ENCODE data around the gene GDPD3. TPM values are rescaled to one million over a fixed set of nuclear protein-coding genes. Genes with fewer than 3 reads are reported as not detected.

The GDPD3 gene
- total and polyA plus RNA-seq, 2 of the 13 experiments (the other 11 are each of a cell fraction or from before 2014, with no cell fraction given) = 18.7 to 20.6 TPM

GRCh38 chr16:30075503-30076275, 37.6 kb downstream of the GDPD3 start, which contains the start of gene PPP4C (continued):
- TF ChIP-seq TERF1 (CRISPR knock-in tag; IDR thresholded peaks at IDR 0.05) = no peak
- TF ChIP-seq SP140L (CRISPR knock-in tag; IDR thresholded peaks at IDR 0.05; ENCODE audit: borderline replicate concordance) = no peak
- TF ChIP-seq KAT2B (IDR thresholded peaks at IDR 0.05; ENCODE audit: borderline replicate concordance, low read depth, low read length) = no peak
- TF ChIP-seq ARID2 (CRISPR knock-in tag; IDR thresholded peaks at IDR 0.05; ENCODE audit: borderline replicate concordance) = no peak
- no peak for TF ChIP-seq ZNF335 (CRISPR knock-in tag; IDR thresholded peaks at IDR 0.05)
- TF ChIP-seq ZNF737 (CRISPR knock-in tag; IDR thresholded peaks at IDR 0.05; ENCODE audit: borderline replicate concordance) = no peak
- no peak for TF ChIP-seq SYNCRIP (IDR thresholded peaks at IDR 0.05; ENCODE audit: insufficient read depth, low read depth, low read length)
- peak; percentile 80; the same call in 1 of the 2 replicates for TF ChIP-seq RXRB (CRISPR knock-in tag; IDR thresholded peaks at IDR 0.05; ENCODE audit: borderline replicate concordance)
- 0 out of 2 replicates have a peak, but pooled peaks have one; percentile 17 for TF ChIP-seq ARNT2 (CRISPR knock-in tag; IDR thresholded peaks at IDR 0.05; ENCODE audit: low read depth)
- TF ChIP-seq BCL6 (CRISPR knock-in tag; IDR thresholded peaks at IDR 0.05) = peak; percentile 28; the same call in 1 of the 2 replicates
- peak; percentile 95 for TF ChIP-seq ZNF546 (CRISPR knock-in tag; conservative IDR thresholded peaks at IDR 0.05)
- no peak for TF ChIP-seq ZSCAN12 (CRISPR knock-in tag; IDR thresholded peaks at IDR 0.05)
- no peak for TF ChIP-seq PLRG1 (conservative IDR thresholded peaks at IDR 0.05)
- no peak for TF ChIP-seq PTBP1 (IDR thresholded peaks at IDR 0.05; ENCODE audit: low read depth, low read length, poor library complexity, severe bottlenecking)
- no peak for TF ChIP-seq NR2F6 (IDR thresholded peaks at IDR 0.05)
- peak; percentile 58; the same call in 1 of the 2 replicates for TF ChIP-seq NR2F6 (CRISPR knock-in tag; IDR thresholded peaks at IDR 0.05)
- TF ChIP-seq ZNF33B (CRISPR knock-in tag; IDR thresholded peaks at IDR 0.05) = no peak
- TF ChIP-seq MYNN (CRISPR knock-in tag; IDR thresholded peaks at IDR 0.05; ENCODE audit: low read depth) = no peak
- TF ChIP-seq DMTF1 (CRISPR knock-in tag; IDR thresholded peaks at IDR 0.05) = 0 out of 2 replicates have a peak, but pooled peaks have one; percentile 13
- TF ChIP-seq ZNF207 (IDR thresholded peaks at IDR 0.05; ENCODE audit: borderline replicate concordance) = no peak
- 0 out of 2 replicates have a peak, but pooled peaks have one; percentile 28 for TF ChIP-seq RAD21 (CRISPR knock-in tag; IDR thresholded peaks at IDR 0.05)
- TF ChIP-seq ZNF577 (CRISPR knock-in tag; IDR thresholded peaks at IDR 0.05; ENCODE audit: borderline replicate concordance, low read depth) = no peak
- no peak; the same call in none of the 2 replicates for TF ChIP-seq ZFX (CRISPR knock-in tag; IDR thresholded peaks at IDR 0.05; ENCODE audit: low read depth)
- no peak for TF ChIP-seq ZNF780A (CRISPR knock-in tag; IDR thresholded peaks at IDR 0.05)
- peak; percentile 80 for TF ChIP-seq ZNF816 (CRISPR knock-in tag; IDR thresholded peaks at IDR 0.05; ENCODE audit: borderline replicate concordance)
- TF ChIP-seq ARNT (IDR thresholded peaks at IDR 0.05) = no peak
- TF ChIP-seq NR1H2 (CRISPR knock-in tag; IDR thresholded peaks at IDR 0.05; ENCODE audit: borderline replicate concordance, low read depth) = no peak
- TF ChIP-seq ZNF234 (CRISPR knock-in tag; conservative IDR thresholded peaks at IDR 0.05) = 0 out of 2 replicates have a peak, but pooled peaks have one; percentile 30

All from HepG2 (cell line).